ENCODE results near the gene FARP2.
"Not testable (repeated sequence)": the region's sequence is repeated elsewhere in the genome, so short reads cannot be mapped to it uniquely, and the experiment has no call there.

FARP2 gene

GRCh38 chr2:241491549-241492173, 135.6 kb downstream of the FARP2 start:
- DNase-seq: no peak

- DNase-seq: no peak
These were observed 136.1 kb downstream of the FARP2 start for GRCh38 chr2:241492174-241492565.

GRCh38 chr2:241493092-241493491, 137.0 kb downstream of the FARP2 start:
- no peak for DNase-seq

- DNase-seq: no peak
These were observed 138.3 kb downstream of the FARP2 start for GRCh38 chr2:241494311-241494908.

GRCh38 chr2:241495172-241496002, 139.3 kb downstream of the FARP2 start:
- DNase-seq: no peak

- no peak for DNase-seq
These were observed 140.1 kb downstream of the FARP2 start for GRCh38 chr2:241496003-241496707.

GRCh38 chr2:241496904-241497877, 141.1 kb downstream of the FARP2 start:
- DNase-seq: no peak

- no peak for DNase-seq
These were observed 142.3 kb downstream of the FARP2 start for GRCh38 chr2:241498115-241499070.

- DNase-seq: no peak
These were observed 143.3 kb downstream of the FARP2 start for GRCh38 chr2:241499146-241499965.

- DNase-seq: no peak
These were observed 143.9 kb downstream of the FARP2 start for GRCh38 chr2:241500016-241500415.

GRCh38 chr2:241500431-241500975, 144.4 kb downstream of the FARP2 start:
- no peak for DNase-seq

- DNase-seq: no peak
These were observed 145.0 kb downstream of the FARP2 start for GRCh38 chr2:241501099-241501541.

GRCh38 chr2:241501551-241501950, 145.5 kb downstream of the FARP2 start:
- DNase-seq: no peak

GRCh38 chr2:241502281-241502680, 146.2 kb downstream of the FARP2 start:
- no peak for DNase-seq

GRCh38 chr2:241503776-241504392, 147.8 kb downstream of the FARP2 start:
- DNase-seq: no peak

GRCh38 chr2:241505086-241505780, 149.1 kb downstream of the FARP2 start:
- DNase-seq: no peak

GRCh38 chr2:241505781-241506201, 149.7 kb downstream of the FARP2 start:
- DNase-seq: no peak

- DNase-seq: not testable (repeated sequence)
These were observed 150.2 kb downstream of the FARP2 start for GRCh38 chr2:241506317-241506716.

All from CD4-positive, alpha-beta T cell treated with Interleukin-15 for 1 hour (primary cell).